GM18907 (cell line): ENCODE results near the gene GAL.

ENCODE experiments used
- ATAC-seq: cut with Tn5 transposase; IDR thresholded peaks from one replicate; pipeline ENCODE4 v1.9.1; 2021; ENCODE audit warnings: mild to moderate bottlenecking, moderate library complexity; ENCODE audit not compliant: unreplicated experiment

The GAL gene

DNA sequence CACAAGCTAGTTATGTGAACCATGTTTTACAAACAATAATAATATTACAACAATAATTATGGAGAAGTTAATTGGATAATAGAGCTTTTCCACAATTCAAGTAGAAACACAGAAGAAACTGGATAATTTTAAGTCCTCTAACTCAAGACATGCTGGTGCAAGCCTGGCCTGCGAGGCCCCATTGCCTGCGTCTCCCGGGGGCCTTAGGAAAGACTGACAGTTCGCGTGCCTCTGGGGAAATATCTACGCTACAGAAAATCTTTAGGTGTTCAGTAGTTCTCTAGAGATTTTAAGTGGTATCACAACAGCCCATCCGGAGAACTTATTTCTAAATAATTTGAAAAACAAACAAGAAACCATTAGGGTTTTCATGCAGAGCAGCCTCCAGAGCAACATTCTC lies 23.2 kb downstream of the GAL start:
- no peak for ATAC-seq

DNA sequence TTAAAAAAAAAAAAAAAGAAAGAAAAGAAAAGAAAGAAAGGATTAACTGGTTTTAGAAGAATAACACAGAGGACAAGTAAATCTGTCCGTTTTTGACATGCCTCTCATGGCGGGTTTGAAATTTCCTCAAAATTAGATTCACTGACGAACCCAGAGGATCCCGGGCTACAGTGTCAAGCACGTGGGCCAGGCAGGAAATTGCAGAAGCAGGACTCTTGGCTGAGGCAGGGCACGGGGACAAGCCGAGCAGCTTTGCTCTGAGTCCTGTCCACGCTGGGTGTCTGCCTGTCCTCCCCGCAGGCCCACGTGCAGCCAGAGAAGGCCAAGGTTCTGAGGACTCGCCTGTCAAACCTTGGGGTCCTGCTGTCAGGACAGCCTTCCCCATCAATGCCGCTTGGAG lies 24.7 kb downstream of the GAL start:
- no peak for ATAC-seq

DNA sequence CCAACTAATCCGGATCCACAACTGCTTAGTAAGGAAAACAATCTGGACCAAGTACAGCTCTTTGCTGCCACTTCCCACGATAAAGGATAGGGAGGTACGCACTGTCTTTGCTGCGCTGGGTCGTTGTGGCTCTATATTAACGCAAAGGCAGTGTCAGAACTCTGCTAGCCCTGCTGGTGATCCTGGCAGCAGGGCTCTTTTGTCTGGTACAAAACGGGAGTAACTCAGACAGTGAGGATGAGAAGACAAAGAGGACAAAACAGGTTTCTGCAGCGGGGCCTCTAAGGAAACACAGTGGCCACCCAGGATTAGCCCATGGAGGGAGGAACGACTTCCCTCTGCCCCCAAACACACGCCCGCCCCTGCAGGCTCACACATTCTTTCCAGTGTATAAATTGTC lies 26.1 kb downstream of the GAL start:
- ATAC-seq, result no peak

DNA sequence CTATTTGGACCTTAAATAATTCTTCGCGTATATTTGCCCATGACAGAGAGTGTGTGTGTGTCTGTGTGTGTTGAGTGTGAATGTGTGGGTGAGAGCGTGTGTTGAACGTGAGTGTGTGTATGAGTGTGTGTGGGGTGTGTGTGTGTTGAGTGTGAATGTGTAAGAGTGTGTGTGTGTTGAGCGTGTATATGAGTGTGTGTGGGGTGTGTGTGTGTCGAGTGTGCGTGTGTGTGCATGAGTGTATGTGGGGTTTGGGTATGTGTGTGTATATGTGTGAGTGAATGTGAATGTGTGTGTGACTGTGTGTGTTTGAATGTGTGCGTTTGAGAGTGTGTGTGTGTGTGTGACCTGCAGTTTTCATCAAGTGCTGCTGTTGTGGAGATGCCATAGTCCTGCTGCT lies 26.8 kb downstream of the GAL start:
- no peak for ATAC-seq

DNA sequence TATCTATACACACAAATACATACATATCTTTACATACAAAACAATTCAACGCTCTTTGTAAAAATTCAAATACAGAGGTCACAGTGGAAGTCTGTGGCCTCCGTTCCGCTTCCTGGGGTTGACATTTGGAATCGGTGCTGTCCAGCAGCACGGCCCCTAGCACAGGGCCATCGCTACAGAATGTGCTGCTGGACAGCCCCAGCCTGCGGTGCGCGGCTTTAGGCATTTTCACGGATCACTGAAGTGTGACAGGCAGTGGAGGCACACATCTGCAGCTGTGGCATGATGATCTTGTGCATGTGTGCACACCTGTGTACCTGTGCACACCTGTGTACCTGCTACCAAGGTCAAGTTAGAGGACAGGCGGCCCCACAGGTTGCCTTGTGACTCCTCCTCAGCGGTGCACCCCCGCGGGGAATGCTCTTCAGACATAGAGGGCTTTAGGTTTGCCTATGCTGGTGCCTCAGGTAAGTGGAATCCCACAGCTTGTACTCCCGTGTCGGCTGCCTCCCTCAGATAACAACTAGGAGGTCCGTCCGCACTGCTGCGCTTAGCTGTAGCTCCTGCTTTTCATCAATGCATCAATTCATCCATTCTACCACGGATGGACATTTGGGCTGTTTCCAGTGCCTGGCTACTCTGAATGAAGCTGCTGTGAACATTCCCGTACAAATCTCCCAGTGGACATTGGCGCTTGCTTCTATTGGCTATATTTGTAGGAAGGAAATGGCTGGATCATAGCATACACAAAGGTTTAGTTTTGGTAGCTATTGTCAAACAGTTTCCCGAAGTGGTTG lies 29.9 kb downstream of the GAL start:
- ATAC-seq, result no peak

DNA sequence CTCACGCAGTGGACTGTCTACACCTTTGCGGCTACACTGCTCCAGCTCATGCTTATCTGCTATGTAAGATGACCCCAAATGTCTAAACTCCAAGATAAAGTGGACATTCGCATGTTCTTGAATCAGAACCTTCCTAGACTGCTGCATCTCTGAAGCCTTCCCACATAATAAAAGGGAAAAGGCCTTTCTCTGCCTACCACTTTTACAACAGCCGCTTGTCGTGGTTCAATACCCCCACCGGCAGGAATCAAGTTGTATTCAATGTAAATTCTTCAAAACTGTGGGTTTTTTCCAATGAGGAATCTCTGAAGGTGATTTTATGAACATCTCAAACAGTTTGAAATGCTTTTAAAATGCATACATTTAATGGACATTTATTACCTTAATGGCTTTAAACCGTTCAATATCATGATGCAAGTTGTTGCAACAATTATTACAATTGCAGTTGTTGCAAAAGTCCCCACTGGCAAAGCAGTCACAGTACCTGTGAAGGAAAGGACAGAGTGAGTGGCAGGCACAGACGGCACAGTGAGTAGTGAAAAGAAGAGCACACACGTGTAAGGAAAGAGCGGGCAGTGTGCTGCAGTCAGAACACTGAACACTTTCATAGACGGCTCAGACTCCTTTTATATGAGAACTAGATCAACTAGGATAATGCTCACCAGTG lies 31.2 kb downstream of the GAL start:
- no peak for ATAC-seq

DNA sequence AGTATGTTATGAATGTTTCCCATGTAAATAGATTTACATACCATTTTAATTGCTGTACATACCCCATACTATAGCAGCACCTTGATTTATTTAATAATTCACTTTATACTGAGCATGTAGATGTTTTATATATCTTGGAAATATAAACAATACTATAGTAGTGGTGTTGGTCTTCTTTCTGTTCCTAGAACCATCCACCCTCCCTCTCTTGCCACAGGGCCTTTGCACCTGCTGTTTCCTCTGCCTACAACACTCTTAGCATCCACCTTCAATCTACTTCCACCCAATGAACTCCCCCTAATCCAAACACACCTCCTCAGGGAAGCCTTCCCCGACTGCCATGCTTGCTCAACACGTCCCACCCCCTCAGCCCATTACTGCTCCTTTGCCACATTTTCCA lies 36.7 kb downstream of the GAL start:
- no peak for ATAC-seq

DNA sequence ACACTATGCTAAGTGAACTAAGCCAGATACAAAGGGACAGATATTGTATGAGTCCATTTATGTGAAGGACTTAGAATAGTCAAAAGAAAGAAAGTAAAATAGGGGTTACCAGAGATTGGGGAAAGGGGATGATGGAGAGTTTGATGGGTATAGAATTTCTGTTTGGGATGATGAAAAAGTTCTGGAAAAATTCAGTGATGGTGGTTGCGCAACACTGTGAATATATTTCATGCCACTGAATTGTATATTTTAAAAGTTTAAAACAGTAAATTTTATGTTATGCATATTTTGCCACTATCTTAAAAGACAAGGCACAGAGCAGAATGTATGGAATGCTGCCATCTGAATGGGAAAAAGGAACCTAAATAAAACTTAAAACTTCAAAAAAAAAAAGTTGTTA lies 37.8 kb downstream of the GAL start:
- no peak for ATAC-seq

DNA sequence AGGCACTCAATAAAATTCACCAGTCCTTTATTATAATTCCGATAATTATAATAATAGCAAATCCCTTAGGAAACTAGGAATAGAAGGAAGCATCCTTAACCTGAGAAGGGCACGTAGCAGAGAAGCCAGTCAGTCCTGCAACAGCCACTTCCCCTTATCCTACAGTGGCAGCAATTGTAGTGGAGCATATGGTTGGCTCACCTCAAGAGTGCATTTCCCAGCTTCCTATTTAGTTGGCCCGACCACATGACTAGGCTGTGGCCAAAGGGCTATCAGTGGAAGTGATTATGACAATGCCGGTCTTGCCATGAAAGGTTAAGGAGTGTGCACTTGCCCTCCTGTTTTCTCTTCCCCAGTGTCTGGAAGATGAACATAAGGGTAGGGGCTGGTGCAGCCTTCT lies 39.9 kb downstream of the GAL start:
- no peak for ATAC-seq

DNA sequence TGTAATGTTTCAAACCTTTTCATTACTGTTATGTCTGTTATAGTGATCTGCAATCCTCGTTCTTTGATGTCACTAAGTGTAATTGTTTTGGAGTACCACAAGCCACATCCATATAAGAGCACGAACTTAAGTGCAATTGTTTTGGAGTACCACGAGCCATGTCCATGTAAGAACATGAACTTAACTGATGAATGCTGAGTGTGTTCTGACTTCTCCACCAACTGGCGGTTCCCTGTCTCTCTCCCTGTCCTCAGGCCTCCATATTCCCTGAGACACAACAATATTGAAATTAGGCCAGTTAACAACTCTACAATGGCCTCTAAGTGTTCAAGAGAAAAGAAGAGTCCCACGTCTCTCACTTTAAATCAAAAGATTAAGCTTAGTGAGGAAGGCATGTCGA lies 43.4 kb downstream of the GAL start:
- ATAC-seq, result no peak

DNA sequence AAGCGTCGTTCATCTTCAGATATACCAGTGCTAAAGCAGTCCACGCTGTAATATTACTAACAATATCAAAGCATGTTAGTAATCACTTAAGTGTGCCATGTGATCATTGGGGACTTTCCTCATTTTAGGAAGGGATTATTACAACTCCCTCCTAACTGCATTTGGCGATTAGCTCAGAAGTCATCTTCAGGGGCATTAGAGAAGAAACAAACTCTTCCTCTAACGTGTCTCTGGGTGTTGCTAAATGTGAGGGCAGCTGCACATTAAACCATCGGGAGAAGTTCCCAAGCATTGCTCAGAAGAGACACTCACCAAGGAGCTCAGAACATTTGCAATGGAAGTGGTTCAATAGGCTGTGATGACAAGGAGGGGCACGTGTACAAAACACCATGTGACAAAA lies 49.8 kb downstream of the GAL start:
- no peak for ATAC-seq

DNA sequence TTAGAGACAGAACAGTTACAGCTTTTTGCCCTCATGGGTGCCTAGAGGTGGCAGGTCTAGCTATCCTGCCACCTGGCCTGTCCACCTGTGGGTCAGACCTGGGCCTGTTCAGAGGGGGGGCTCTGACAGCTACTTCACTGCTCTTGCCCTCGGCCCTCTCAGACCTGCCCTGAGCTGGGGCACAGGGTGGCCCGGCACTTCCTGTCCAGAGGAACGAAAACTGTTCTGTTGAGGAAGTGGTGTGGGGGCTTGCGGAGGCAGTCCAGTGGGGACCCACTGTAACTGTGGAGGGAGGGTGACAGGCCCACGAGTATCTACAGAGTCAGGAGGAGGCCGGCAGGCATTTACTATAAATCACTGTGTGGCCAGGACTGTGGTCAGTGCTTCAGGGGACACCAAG lies 50.8 kb downstream of the GAL start:
- no peak for ATAC-seq

DNA sequence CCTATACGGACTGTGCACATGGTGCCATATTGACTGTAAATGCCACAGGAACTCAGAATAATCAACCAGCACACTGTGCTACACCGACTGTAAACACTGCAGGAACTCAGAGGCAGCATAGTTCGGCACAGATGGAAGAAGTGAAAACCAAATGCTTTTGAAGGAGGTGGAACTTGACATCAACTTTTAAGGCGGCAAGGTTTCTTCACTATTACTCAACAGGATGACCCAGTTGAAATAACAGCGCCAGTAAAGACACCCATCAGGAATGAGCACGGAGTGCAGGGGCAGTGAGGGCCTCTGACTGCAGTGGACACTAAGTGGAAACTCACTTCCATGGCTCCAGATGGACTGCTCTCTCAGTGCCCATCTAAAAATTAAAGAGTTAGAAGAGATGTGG lies 51.3 kb downstream of the GAL start:
- ATAC-seq, result no peak
